GM10847 (cell line): Measurements from ENCODE around the gene FGF1.

ENCODE experiments used
- POLR2A ChIP-seq: IDR thresholded peaks from 2 replicates; pipeline ENCODE4 v1.6.1; 2011; ENCODE audit not compliant: insufficient read length; ENCODE audit errors: extremely low read depth

Gene FGF1

DNA sequence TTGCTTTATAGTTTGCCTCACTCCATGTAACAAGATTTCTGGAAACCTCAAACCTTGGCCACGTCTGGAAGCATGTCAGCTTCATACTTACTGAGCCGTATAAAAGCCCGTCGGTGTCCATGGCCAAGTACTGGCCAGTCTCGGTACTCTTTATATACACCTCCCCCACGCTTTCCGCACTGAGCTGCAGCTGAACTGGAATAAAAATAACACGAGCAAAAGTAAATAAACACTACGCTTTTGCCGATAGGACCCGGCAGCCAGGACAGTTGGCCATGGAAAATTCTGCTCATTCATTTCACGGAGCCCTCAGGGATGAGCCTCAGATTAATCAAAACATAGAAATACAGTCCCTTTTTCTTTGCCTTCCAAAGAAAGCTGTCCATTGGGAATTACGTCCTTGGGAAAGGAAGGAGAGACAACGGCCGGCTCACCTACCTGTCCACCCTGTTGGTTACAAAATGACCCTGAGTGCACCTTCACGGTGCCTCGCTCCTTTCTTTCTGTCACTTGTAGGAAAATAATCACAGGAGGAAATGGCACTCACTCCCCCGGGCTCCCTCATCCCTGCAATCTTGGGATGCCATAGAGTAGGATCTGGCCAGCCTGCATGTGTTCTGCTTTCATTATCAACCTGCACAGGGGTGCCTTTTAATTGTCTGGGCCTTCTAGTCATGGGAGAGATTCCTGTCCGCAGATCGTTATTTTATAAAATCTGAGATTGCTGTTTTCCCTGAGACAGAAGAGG lies 85.1 kb downstream of the FGF1 start:
- no peak for TF ChIP-seq POLR2A

DNA sequence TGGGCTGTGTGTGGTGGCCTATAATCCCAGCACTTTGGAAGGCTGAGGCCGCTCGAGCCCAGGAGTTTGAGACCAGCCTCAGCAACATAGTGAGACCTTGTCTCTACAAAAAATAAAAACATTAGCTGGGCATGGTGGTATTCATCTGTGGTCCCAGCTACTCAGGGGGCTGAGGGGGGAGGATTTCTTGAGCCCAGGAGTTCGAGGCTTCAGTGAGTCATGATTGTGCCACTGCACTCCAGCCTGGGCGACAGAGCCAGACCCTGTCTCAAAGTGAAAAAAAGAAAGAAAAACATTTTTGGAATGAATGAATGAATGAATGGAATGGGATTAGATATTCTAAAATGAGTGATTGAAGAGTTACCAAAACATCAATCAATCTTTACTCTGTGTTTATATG lies 85.8 kb downstream of the FGF1 start:
- no peak for TF ChIP-seq POLR2A

DNA sequence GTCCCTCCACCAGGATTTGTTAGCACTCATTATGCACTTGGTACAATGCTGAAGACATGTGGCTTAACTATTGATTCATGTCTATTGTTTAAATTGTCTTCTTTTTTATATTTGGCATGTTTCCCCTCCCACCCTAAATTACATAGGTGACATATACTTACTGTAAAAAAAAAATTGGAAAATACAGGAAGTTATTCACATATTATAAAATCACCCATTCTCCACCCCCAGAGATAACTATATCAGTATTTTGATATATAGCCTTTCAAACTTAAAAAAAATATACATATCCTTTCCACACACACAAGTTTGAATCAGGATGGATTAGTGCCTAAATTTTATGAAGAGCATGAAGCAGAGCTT lies 87.6 kb downstream of the FGF1 start:
- TF ChIP-seq POLR2A: no peak

DNA sequence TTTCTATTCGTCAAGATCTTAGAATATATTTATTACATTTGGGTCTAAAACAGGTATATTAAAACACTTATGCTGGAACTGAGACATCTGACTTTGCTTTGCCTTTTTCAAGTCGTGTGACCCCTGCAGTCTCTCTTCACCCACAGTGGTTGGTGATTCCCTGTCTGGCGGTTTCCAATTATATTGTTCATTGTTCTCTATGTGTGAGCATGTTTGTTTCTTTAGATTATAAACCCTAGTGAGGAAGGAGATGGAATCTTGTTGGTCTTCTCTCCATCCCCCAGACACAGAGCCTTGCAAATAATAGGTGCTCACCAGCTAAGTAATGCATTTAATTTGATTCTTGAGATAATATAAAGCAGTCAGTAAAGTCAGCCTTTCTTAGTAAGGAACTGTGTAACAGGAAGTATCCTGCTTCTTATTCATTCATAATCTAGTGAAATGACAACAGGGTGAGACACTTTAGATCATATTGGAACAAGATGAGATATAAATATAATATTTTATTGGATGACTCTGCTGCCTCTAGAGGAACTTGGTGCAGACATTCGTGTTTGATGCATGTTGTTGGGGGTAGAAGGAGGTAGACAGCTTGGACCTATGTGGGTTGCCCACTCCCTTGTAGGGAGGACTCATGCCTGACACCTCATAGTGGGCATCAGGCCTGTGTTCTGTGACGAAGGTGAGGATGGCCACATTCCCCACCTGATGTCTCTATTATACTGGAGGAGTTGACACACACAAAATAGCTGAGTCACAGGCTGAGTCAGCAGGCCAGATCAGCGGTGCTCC lies 88.1 kb downstream of the FGF1 start:
- TF ChIP-seq POLR2A: no peak

- TF ChIP-seq POLR2A: no peak
These were observed 88.9 kb downstream of the FGF1 start for GRCh38 chr5:142597025-142597424.

GRCh38 chr5:142592365-142592764 lies 93.5 kb downstream of the FGF1 start:
- TF ChIP-seq POLR2A: no peak

GRCh38 chr5:142590451-142591231 lies 95.2 kb downstream of the FGF1 start:
- TF ChIP-seq POLR2A: no peak

GRCh38 chr5:142589720-142590119 lies 96.2 kb downstream of the FGF1 start:
- TF ChIP-seq POLR2A: no peak

GRCh38 chr5:142587354-142587965 lies 98.4 kb downstream of the FGF1 start:
- TF ChIP-seq POLR2A: no peak

- TF ChIP-seq POLR2A: no peak
These were observed 99.3 kb downstream of the FGF1 start for GRCh38 chr5:142586552-142586951.

DNA sequence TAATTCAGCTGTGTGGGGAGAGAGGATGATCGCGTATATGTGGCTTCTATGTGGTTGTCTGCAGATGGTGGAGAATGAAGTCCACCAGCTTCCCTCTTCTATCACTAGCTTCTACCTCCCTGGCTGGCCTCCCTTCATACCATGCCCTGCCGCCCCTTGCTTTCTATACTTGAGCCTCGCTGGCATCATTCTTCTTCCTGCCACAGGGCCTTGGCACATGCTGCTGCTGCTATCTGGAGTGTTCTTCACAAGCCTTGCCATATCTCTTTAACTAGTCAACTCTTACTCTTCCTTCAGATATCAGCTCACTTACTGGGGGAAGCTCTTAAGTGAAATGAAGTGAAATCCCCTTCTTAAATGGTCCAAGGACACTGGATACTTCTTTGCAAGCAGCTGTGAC lies 100.4 kb downstream of the FGF1 start:
- TF ChIP-seq POLR2A: no peak

- TF ChIP-seq POLR2A: no peak
These were observed 101.0 kb downstream of the FGF1 start for GRCh38 chr5:142584891-142585290.

DNA sequence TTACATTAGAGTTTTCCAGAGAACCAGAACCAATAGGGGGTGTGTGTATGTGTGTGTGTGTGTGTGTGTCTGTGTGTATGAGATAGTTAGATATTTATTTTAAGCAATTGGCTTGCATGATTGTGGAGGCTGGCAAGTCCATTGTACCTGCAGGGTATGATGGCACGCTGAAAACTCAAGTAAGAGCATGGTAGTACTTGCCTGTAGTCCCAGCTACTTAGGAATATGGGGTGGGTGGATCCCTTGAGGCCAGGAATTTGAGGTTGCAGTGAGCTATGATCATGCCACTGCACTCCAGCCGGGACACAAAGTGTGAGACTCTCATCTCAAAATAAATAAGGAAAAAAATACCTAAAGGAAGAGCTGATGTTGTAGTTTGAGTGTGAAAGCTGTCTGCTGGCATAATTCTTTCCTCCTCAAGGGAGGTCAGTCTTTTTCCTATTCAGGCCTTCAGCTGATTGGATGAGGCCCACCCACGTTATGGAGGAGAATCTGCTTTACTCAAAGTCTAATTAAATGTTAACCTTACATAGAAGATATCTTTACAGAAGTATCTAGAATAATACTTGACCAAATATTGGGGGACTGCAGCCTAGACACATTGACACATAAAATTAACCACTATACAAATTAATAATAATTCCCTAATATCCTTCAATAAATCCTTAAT lies 107.6 kb downstream of the FGF1 start:
- TF ChIP-seq POLR2A: no peak

GRCh38 chr5:142576804-142577203 lies 109.1 kb downstream of the FGF1 start:
- TF ChIP-seq POLR2A: no peak

DNA sequence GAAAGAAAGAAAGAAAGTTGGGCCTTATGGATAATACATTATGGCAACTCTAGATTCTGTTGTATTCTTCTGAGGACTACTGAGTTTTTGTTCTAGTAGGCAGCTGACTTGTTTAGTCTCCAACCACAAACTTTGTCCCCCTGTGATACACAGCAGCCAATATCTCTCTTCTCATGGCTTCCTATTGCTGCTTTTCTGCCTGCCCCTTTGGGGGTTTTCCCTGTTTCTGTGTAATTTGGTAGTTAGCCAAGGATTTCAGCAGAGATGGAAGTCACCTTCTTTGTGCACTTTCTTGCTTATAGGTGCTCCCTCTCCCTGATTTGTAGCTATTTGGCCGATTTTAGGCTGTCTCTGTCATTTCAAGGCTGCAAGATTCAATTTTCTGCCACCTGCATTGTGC lies 109.6 kb downstream of the FGF1 start:
- no peak for TF ChIP-seq POLR2A
